ENCODE data around the gene DNAH1. TPM values are rescaled to one million over a fixed set of nuclear protein-coding genes. Genes with fewer than 3 reads are reported as not detected.

The DNAH1 gene
- total and polyA plus RNA-seq, 2 of the 13 experiments (the other 11 are each of a cell fraction or from before 2014, with no cell fraction given) = 0.64 to 3.5 TPM

GRCh38 chr3:52278510-52279069 lies 37.5 kb upstream of the DNAH1 start, which contains the start of gene WDR82 (continued):
- TF ChIP-seq, protein P1, sequence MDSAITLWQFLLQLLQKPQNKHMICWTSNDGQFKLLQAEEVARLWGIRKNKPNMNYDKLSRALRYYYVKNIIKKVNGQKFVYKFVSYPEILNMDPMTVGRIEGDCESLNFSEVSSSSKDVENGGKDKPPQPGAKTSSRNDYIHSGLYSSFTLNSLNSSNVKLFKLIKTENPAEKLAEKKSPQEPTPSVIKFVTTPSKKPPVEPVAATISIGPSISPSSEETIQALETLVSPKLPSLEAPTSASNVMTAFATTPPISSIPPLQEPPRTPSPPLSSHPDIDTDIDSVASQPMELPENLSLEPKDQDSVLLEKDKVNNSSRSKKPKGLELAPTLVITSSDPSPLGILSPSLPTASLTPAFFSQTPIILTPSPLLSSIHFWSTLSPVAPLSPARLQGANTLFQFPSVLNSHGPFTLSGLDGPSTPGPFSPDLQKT (CRISPR knock-in tag; IDR thresholded peaks at IDR 0.05; ENCODE audit: borderline replicate concordance) = no peak
- TF ChIP-seq RFX5 (IDR thresholded peaks at IDR 0.05; ENCODE audit: low read depth, low read length) = no peak; the same call in 1 of the 2 replicates
- TF ChIP-seq MIXL1 (CRISPR knock-in tag; IDR thresholded peaks at IDR 0.05) = no peak
- TF ChIP-seq ZNF34 (CRISPR knock-in tag; IDR thresholded peaks at IDR 0.05; ENCODE audit: borderline replicate concordance) = 0 out of 2 replicates have a peak, but pooled peaks have one; percentile 47
- TF ChIP-seq ZNF329 (CRISPR knock-in tag; IDR thresholded peaks at IDR 0.05; ENCODE audit: low read depth) = no peak; the same call in 1 of the 2 replicates
- peak; percentile 82 for TF ChIP-seq SP4 (CRISPR knock-in tag; IDR thresholded peaks at IDR 0.05)
- no peak for TF ChIP-seq DDIT3 (CRISPR knock-in tag; IDR thresholded peaks at IDR 0.05)
- no peak for TF ChIP-seq ZBTB46 (CRISPR knock-in tag; IDR thresholded peaks at IDR 0.05; ENCODE audit: borderline replicate concordance)
- no peak; the same call in 1 of the 2 replicates for TF ChIP-seq WIZ (CRISPR knock-in tag; IDR thresholded peaks at IDR 0.05)
- no peak for TF ChIP-seq SIX4 (CRISPR knock-in tag; IDR thresholded peaks at IDR 0.05)
- TF ChIP-seq ZNF180 (CRISPR knock-in tag; IDR thresholded peaks at IDR 0.05; ENCODE audit: borderline replicate concordance, low read depth) = no peak
- TF ChIP-seq ZNF337 (CRISPR knock-in tag; IDR thresholded peaks at IDR 0.05; ENCODE audit: borderline replicate concordance, low read depth) = no peak
- TF ChIP-seq RELA (CRISPR knock-in tag; IDR thresholded peaks at IDR 0.05) = no peak
- no peak for TF ChIP-seq ZNF670 (CRISPR knock-in tag; IDR thresholded peaks at IDR 0.05; ENCODE audit: borderline replicate concordance)
- no peak for TF ChIP-seq MYNN (CRISPR knock-in tag; IDR thresholded peaks at IDR 0.05; ENCODE audit: low read depth)
- no peak for TF ChIP-seq SMYD3 (CRISPR knock-in tag; IDR thresholded peaks at IDR 0.05)
- TF ChIP-seq POLR2A (IDR thresholded peaks at IDR 0.05; ENCODE audit: insufficient read depth in 1 of 2, low read depth in 2 of 2, low read length in 2 of 2) = peak; percentile 84 to 93
- peak; percentile 39; the same call in 1 of the 2 replicates for TF ChIP-seq HDAC2 (CRISPR knock-in tag; IDR thresholded peaks at IDR 0.05)
- TF ChIP-seq ZNF644 (CRISPR knock-in tag; IDR thresholded peaks at IDR 0.05; ENCODE audit: low read depth) = no peak
- no peak for TF ChIP-seq SNAPC2 (CRISPR knock-in tag; IDR thresholded peaks at IDR 0.05)
- TF ChIP-seq ZNF747 (CRISPR knock-in tag; IDR thresholded peaks at IDR 0.05; ENCODE audit: borderline replicate concordance) = peak; percentile 42; the same call in 1 of the 2 replicates
- peak; percentile 46; the same call in 1 of the 2 replicates for TF ChIP-seq GATA4 (IDR thresholded peaks at IDR 0.05; ENCODE audit: borderline replicate concordance, low read depth)
- 0 out of 2 replicates have a peak, but pooled peaks have one; percentile 38 for TF ChIP-seq ZNF543 (CRISPR knock-in tag; IDR thresholded peaks at IDR 0.05)
- no peak for TF ChIP-seq GFI1 (CRISPR knock-in tag; IDR thresholded peaks at IDR 0.05; ENCODE audit: borderline replicate concordance)
- TF ChIP-seq HOXA3 (CRISPR knock-in tag; IDR thresholded peaks at IDR 0.05) = 0 out of 2 replicates have a peak, but pooled peaks have one; percentile 68
- no peak for TF ChIP-seq NBN (conservative IDR thresholded peaks at IDR 0.05)
- TF ChIP-seq, protein P2, sequence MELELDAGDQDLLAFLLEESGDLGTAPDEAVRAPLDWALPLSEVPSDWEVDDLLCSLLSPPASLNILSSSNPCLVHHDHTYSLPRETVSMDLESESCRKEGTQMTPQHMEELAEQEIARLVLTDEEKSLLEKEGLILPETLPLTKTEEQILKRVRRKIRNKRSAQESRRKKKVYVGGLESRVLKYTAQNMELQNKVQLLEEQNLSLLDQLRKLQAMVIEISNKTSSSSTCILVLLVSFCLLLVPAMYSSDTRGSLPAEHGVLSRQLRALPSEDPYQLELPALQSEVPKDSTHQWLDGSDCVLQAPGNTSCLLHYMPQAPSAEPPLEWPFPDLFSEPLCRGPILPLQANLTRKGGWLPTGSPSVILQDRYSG (CRISPR knock-in tag; IDR thresholded peaks at IDR 0.05) = no peak
- no peak for TF ChIP-seq SP1 (IDR thresholded peaks at IDR 0.05)
- peak; percentile 95 for TF ChIP-seq SP1 (CRISPR knock-in tag; IDR thresholded peaks at IDR 0.05)
- TF ChIP-seq PHF5A (CRISPR knock-in tag; IDR thresholded peaks at IDR 0.05; ENCODE audit: low read depth, unreplicated experiment) = no peak
- TF ChIP-seq NR2F2 (IDR thresholded peaks at IDR 0.05; ENCODE audit: borderline replicate concordance, low read depth) = no peak
